Mesenchymal stem cell (in vitro differentiated cells and primary cell): ENCODE data around the gene UPK3A.
"Not testable (repeated sequence)": the region's sequence is repeated elsewhere in the genome, so short reads cannot be mapped to it uniquely, and the experiment has no call there.

Source experiments
- DNase-seq: peaks from one replicate; pipeline ENCODE4 v3.0.0-alpha.2; 2013
- H2AFZ ChIP-seq: one replicate; pipeline ENCODE4 v1.6.1; 2013; ENCODE audit warnings: low read depth, mild to moderate bottlenecking, control low read depth, inconsistent platforms, low read length, moderate library complexity
- H2AK5ac ChIP-seq: 2 replicates; pipeline ENCODE4 v1.6.1; 2013; ENCODE audit warnings: low read length, moderate library complexity, mild to moderate bottlenecking, inconsistent platforms; ENCODE audit not compliant: severe bottlenecking
- H2BK120ac ChIP-seq: one replicate; pipeline ENCODE4 v1.6.1; 2013; ENCODE audit warnings: low read depth, mild to moderate bottlenecking, inconsistent platforms, low read length, moderate library complexity
- H2BK12ac ChIP-seq, 2 experiments: one replicate each; pipeline ENCODE4 v1.6.1; 2013; ENCODE audit warnings: inconsistent platforms in 2 of 2, low read length in 2 of 2, mild to moderate bottlenecking in 2 of 2, moderate library complexity in 2 of 2, control low read depth in 1 of 2
- H2BK15ac ChIP-seq: one replicate; pipeline ENCODE4 v1.6.1; 2013; ENCODE audit warnings: mild to moderate bottlenecking, low read depth, inconsistent platforms; ENCODE audit not compliant: poor library complexity, severe bottlenecking
- H2BK5ac ChIP-seq: 2 replicates; pipeline ENCODE4 v1.6.1; 2013; ENCODE audit warnings: low read depth, mild to moderate bottlenecking, low read length, control low read depth, inconsistent platforms; ENCODE audit not compliant: poor library complexity, severe bottlenecking
- H3K14ac ChIP-seq, 2 experiments: one replicate each; pipeline ENCODE4 v1.6.1; 2013; ENCODE audit warnings: inconsistent platforms in 2 of 2, low read length in 2 of 2, control low read depth in 1 of 2, mild to moderate bottlenecking in 1 of 2, moderate library complexity in 1 of 2
- H3K18ac ChIP-seq, 2 experiments: one replicate each; pipeline ENCODE4 v1.6.1; 2013; ENCODE audit warnings: inconsistent platforms in 2 of 2, low read length in 2 of 2, control low read depth in 1 of 2, low read depth in 1 of 2, mild to moderate bottlenecking in 1 of 2
- H3K23ac ChIP-seq, 2 experiments: one replicate each; pipeline ENCODE4 v1.6.1; 2013; ENCODE audit warnings: inconsistent platforms in 2 of 2, low read length in 2 of 2, mild to moderate bottlenecking in 2 of 2, moderate library complexity in 2 of 2, control low read depth in 1 of 2
- H3K27ac ChIP-seq: 2 replicates; pipeline ENCODE4 v1.5.1; 2013; ENCODE audit warnings: mild to moderate bottlenecking, moderate library complexity, low read length, control low read depth, inconsistent platforms; ENCODE audit not compliant: poor library complexity, severe bottlenecking
- H3K27me3 ChIP-seq, 2 experiments: 2 replicates each; pipeline versions ENCODE4 v1.6.1 to v1.7.0; 2013; ENCODE audit warnings: low read length in 2 of 2, mild to moderate bottlenecking in 2 of 2, moderate library complexity in 2 of 2, control low read depth in 1 of 2, inconsistent platforms in 1 of 2; ENCODE audit not compliant: control insufficient read depth in 1 of 2, insufficient read depth in 1 of 2
- H3K36me3 ChIP-seq, 2 experiments: 2 replicates each; pipeline versions ENCODE4 v1.6.1 to v1.7.0; 2013; ENCODE audit warnings: low read length in 2 of 2, control low read depth in 1 of 2, inconsistent platforms in 1 of 2, low read depth in 1 of 2, mild to moderate bottlenecking in 1 of 2; ENCODE audit not compliant: insufficient read depth in 2 of 2, control insufficient read depth in 1 of 2
- H3K4ac ChIP-seq, 2 experiments: one replicate each; pipeline ENCODE4 v1.6.1; 2013; ENCODE audit warnings: inconsistent platforms in 2 of 2, low read length in 2 of 2, mild to moderate bottlenecking in 2 of 2, moderate library complexity in 2 of 2, control low read depth in 1 of 2, low read depth in 1 of 2
- H3K4me1 ChIP-seq: 2 replicates; pipeline ENCODE4 v1.6.1; 2013; ENCODE audit warnings: low read depth, low read length, control low read depth; ENCODE audit not compliant: control insufficient read depth, insufficient read depth
- H3K4me2 ChIP-seq: 2 replicates; pipeline ENCODE4 v1.6.1; 2013; ENCODE audit warnings: low read length, mild to moderate bottlenecking, inconsistent platforms; ENCODE audit not compliant: poor library complexity, severe bottlenecking
- H3K4me3 ChIP-seq, 2 experiments: 2 replicates each; pipeline versions ENCODE4 v1.5.1 to v1.7.0; 2013; ENCODE audit warnings: low read length in 2 of 2, mild to moderate bottlenecking in 2 of 2, control low read depth in 1 of 2, low read depth in 1 of 2; ENCODE audit not compliant: insufficient read depth in 1 of 2
- H3K79me1 ChIP-seq: replicated peaks from 2 replicates; pipeline ENCODE4 v1.6.1; 2013; ENCODE audit warnings: mild to moderate bottlenecking, control low read depth, low read length, inconsistent platforms; ENCODE audit not compliant: poor library complexity, severe bottlenecking
- H3K9ac ChIP-seq: 2 replicates; pipeline ENCODE4 v1.7.0; 2013; ENCODE audit warnings: mild to moderate bottlenecking, low read length, moderate library complexity
- H3K9me3 ChIP-seq: 2 replicates; pipeline ENCODE4 v1.7.0; 2013; ENCODE audit warnings: mild to moderate bottlenecking, low read length; ENCODE audit not compliant: control insufficient read depth
- H4K8ac ChIP-seq: one replicate; pipeline ENCODE4 v1.6.1; 2013; ENCODE audit warnings: inconsistent platforms, mild to moderate bottlenecking, low read length, moderate library complexity
- H4K91ac ChIP-seq: one replicate; pipeline ENCODE4 v1.6.1; 2013; ENCODE audit warnings: mild to moderate bottlenecking, low read length, inconsistent platforms
- WGBS: methylation state at CpG from one replicate; pipeline ENCODE4 v1.1.7; 2013; ENCODE audit warnings: mixed read lengths; 5-methylcytosine and 5-hydroxymethylcytosine counted together

UPK3A gene

DNA sequence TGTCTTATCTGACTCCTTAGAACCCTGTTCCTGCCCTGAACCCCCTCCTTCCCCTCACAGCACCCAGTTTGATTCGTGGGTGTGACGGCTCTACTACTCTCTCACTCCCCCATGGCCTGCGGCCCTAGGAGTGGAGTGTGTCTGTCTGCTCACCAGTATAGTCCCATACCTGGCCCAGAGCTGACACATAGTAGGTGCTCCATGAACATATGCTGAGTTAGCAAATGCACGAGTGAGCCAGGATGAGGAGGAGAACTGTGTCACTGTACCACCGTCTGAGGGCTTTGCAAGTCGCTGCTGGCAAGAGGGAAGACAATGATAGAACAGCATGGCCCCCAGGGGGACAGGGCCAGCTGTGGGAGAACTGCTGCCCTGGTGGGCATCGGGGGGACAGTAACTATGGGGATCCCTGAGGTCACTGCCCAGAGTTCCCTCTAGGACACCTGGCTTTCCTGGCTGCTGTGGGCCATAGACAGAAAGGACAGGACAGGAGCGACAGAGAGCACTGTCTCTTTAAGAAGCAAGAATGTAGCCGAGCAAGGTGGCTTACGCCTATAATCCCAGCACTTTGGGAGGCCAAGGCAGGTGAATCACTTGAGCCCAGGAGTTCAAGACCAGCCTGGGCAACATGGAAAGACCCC, 24.9 kb upstream of the UPK3A start:
- no peak overlapping the region for H4K8ac ChIP-seq
- H2BK120ac ChIP-seq = no peak overlapping the region
- H3K79me1 ChIP-seq = no peaks in the 10 kb centered on the region
- no peak overlapping the region for H3K4me3 ChIP-seq
- H2BK5ac ChIP-seq = no peak overlapping the region
- H3K27ac ChIP-seq = no peak overlapping the region
- H3K4me2 ChIP-seq = no peak overlapping the region
- peak overlapping the region in 1 of 2 experiments; percentile 56 for H3K14ac ChIP-seq
- 78% methylated on average over 10 of the region's 10 CpGs for WGBS
- H2AK5ac ChIP-seq = no peak overlapping the region
- H3K4me1 ChIP-seq = peaks cover 12% of the 10 kb centered on the region
- no peak overlapping the region for H2AFZ ChIP-seq
- H3K27me3 ChIP-seq = peaks cover 0 to 7% of the 10 kb centered on the region in 2 experiments
- no peak overlapping the region for H3K18ac ChIP-seq
- H3K36me3 ChIP-seq = peaks cover 0 to 6% of the 10 kb centered on the region in 2 experiments
- H2BK12ac ChIP-seq = no peak overlapping the region
- DNase-seq = no peak
- no peaks in the 10 kb centered on the region for H3K9me3 ChIP-seq
- no peak overlapping the region for H2BK15ac ChIP-seq
- H4K91ac ChIP-seq = no peak overlapping the region
- H3K9ac ChIP-seq = no peak overlapping the region
- H3K23ac ChIP-seq = no peak overlapping the region
- H3K4ac ChIP-seq = no peak overlapping the region

- not testable (repeated sequence) for H2AFZ ChIP-seq
- 91% methylated on average over 9 of the region's 9 CpGs for WGBS
Observed at GRCh38 chr22:45260395-45260759, 24.4 kb upstream of the UPK3A start.

DNA sequence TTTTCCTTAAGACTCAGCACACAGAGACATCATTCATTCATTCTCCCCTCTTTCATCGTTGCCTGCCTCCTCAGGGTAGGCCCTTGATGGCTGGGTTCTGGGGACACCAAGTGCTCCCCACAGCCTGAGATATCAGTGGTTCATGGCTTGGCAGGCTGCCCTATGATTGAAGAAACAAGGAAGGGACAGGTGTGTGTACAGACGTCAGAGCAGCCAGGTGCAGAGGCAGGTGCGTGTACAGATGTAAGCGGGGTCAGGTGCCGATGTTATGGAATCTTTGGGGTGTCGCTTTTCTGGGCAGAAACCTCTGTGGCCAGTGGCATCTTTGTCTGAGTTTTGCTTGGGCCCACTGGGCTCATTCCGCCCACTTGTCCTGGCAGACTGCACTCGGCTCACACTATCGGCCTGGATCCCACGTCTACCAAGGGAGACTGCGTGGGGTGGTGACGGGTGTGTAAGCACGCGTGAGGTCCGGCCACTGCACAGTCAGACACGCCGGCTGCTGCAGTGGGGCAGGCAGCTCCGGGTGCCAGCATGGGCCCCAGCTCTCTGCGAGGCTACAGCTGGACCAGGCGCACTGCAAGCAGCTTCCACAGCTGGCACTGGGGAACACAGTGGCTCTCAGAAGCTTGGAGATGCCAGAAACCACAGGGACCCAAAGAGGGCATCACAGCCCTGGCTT, 23.2 kb upstream of the UPK3A start:
- Histone ChIP-seq H3K79me1 (no peaks in the 10 kb centered on the region), H2BK15ac (no peak overlapping the region), H2BK120ac (no peak overlapping the region), H2BK5ac (no peak overlapping the region), H2AK5ac (no peak overlapping the region), H3K4ac (no peak overlapping the region), H3K9me3 (no peaks in the 10 kb centered on the region), H4K91ac (peak overlapping the region; percentile 72), H2BK12ac (no peak overlapping the region), H3K36me3 (peaks cover 0 to 6% of the 10 kb centered on the region in 2 experiments), H4K8ac (peak overlapping the region; percentile 17), H3K14ac (no peak overlapping the region), H3K23ac (no peak overlapping the region), H3K4me3 (no peak overlapping the region), H3K4me1 (peaks cover 12% of the 10 kb centered on the region), H2AFZ (no peak overlapping the region), H3K4me2 (no peak overlapping the region), H3K9ac (no peak overlapping the region), H3K18ac (no peak overlapping the region), H3K27ac (no peak overlapping the region), H3K27me3 (peaks cover 0 to 7% of the 10 kb centered on the region in 2 experiments)
- 96% methylated on average over 19 of the region's 20 CpGs for WGBS
- no peak for DNase-seq

More at GRCh38 chr22:45260395-45260759, 24.4 kb upstream of the UPK3A start:
- not testable (repeated sequence) for H2BK12ac ChIP-seq, H3K27ac ChIP-seq, H3K27me3 ChIP-seq, H4K8ac ChIP-seq, H2BK15ac ChIP-seq, H3K14ac ChIP-seq, H3K4me2 ChIP-seq, H2BK120ac ChIP-seq, H4K91ac ChIP-seq, H3K18ac ChIP-seq, H3K23ac ChIP-seq, H3K4me3 ChIP-seq, H3K36me3 ChIP-seq, H3K79me1 ChIP-seq, H3K9me3 ChIP-seq, H2AK5ac ChIP-seq, DNase-seq, H3K4ac ChIP-seq, H2BK5ac ChIP-seq, H3K9ac ChIP-seq
- peaks cover 12% of the 10 kb centered on the region for H3K4me1 ChIP-seq

- H2BK5ac ChIP-seq = no peak overlapping the region
- peaks cover 0 to 6% of the 10 kb centered on the region in 2 experiments for H3K36me3 ChIP-seq
- no peak overlapping the region for H3K23ac ChIP-seq
- H2BK15ac ChIP-seq = no peak overlapping the region
- H3K18ac ChIP-seq = peak overlapping the region in 1 of 2 experiments; percentile 14
- no peak overlapping the region for H2AK5ac ChIP-seq
- H4K91ac ChIP-seq = no peak overlapping the region
- no peak overlapping the region for H3K27ac ChIP-seq
- H2BK120ac ChIP-seq = no peak overlapping the region
- no peak overlapping the region for H3K4me2 ChIP-seq
- no peak overlapping the region for H3K4me3 ChIP-seq
- peak overlapping the region in 1 of 2 experiments; percentile 60 for H2BK12ac ChIP-seq
- H3K9ac ChIP-seq = no peak overlapping the region
- no peak for DNase-seq
- H3K27me3 ChIP-seq = peaks cover 0 to 7% of the 10 kb centered on the region in 2 experiments
- H3K9me3 ChIP-seq = no peaks in the 10 kb centered on the region
- no peak overlapping the region for H4K8ac ChIP-seq
- 74% methylated on average over 13 of the region's 13 CpGs for WGBS
- H3K4ac ChIP-seq = no peak overlapping the region
- peaks cover 12% of the 10 kb centered on the region for H3K4me1 ChIP-seq
- H3K79me1 ChIP-seq = no peaks in the 10 kb centered on the region
- H2AFZ ChIP-seq = no peak overlapping the region
- no peak overlapping the region for H3K14ac ChIP-seq
Observed at GRCh38 chr22:45262195-45262930, 22.4 kb upstream of the UPK3A start.
